CD4-positive, alpha-beta T cell treated with Interleukin-15 for 1 hour (primary cell): ENCODE data around the gene POLR2J.
"Not testable (repeated sequence)": the region's sequence is repeated elsewhere in the genome, so short reads cannot be mapped to it uniquely, and the experiment has no call there.

Source experiments
- DNase-seq: peaks from one replicate; pipeline ENCODE4 v3.0.0-alpha.2; 2020

Gene POLR2J

GRCh38 chr7:102494473-102495149, 15.9 kb upstream of the POLR2J start:
- not testable (repeated sequence) for DNase-seq

DNA sequence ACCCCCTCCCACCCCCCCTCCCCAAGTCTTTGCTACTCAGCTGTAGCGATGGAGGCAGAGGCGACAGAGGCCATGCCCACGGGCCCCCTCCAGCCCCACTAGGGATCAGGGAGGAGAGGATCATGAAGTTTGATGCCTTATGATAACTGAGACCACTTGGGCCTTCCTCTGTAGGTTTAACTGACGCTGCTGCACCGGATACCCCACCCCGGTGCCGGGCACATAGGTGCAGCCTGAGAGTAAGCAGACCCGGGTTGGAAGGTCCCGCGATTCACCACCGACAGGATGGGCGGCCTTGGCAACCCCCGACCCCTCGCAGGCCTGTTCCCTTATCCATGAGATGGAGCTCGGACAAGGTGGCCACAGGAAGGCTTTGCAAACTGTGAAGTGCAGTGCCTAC, 15.3 kb upstream of the POLR2J start:
- not testable (repeated sequence) for DNase-seq

GRCh38 chr7:102493220-102493935, 14.7 kb upstream of the POLR2J start:
- DNase-seq: peak; percentile 30

DNA sequence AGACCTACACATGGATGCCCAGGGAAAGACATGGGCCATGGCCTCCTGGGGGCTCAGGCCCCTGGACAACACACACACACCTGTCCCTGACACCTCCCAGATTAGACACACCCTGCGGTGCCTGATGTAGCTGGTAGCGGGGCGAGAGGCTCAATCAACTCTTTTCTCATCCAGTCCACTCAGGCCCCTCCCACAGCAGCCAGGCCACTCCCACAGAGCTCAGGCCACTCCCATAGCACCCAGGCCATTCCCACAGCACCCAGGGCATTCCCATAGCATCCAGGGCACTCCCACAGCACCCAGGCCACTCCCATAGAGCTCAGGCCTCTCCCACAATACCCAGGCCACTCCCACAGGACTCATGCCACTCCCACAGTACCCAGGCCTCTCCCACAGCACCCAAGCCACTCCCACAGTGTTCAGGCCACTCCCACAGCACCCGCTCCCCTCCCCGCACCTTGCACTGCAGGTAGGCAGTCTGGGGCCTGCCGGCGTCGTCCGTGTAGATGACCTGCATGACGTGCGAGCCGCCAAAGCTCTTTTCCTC, 11.9 kb upstream of the POLR2J start:
- peak; percentile 54 for DNase-seq

DNA sequence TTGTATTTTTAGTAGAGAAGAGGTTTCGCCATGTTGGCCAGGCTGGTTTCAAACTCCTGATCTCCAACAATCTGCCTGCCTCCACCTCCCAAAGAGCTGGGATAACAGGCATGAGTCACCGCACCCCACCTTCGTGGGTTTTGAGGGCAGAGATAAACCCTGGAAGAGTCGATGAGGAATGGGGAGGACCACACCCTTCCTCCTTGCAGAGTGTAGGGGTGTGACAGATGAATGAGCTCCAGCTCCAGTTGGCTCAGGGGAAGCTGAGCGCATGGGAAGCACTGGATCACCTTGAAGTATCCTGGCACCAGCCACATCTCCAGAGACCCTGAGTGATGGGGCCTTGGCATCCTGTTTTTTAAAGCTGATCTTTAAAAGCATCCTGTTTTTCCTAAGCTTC, 5.6 kb upstream of the POLR2J start:
- DNase-seq: not testable (repeated sequence)

GRCh38 chr7:102481962-102482361, 3.2 kb upstream of the POLR2J start:
- DNase-seq: not testable (repeated sequence)

- not testable (repeated sequence) for DNase-seq
Measured at GRCh38 chr7:102479982-102480637, 1.4 kb upstream of the POLR2J start.

GRCh38 chr7:102479209-102479584, 475 bp upstream of the POLR2J start:
- DNase-seq: not testable (repeated sequence)

DNA sequence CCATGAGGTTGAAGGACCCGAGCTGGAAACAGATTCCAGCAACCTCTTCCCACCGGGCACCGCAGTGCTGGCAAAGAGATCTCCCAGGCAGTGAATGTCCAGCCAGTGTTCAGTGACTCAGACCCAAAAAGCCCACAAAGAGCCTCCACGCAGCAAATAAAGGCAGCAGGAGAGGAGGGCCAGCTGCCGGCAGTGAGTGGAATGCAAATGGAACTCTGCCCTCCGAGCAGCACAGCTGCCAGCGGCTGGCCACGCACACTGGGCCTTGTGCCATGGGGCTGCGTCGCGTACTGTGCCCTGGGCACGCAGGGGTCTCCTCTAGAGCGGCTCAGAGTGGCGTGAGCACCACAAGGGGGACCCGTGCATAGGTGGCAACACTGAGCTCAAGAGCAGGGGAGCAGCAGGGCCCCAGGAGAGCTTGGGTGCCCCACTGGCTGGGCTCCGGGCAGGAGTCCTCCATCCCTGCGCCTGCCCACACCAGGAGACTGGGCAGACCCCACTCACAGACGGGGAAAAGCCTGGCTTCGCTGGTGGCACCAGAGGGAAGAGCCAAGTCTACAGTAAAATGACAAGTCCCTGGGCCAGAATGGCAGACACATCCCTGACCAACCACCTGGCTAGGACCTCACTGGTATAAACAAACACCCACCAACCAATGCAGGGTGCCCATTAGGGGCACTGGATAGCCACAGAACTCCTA, 3.8 kb downstream of the POLR2J start:
- DNase-seq: not testable (repeated sequence)

DNA sequence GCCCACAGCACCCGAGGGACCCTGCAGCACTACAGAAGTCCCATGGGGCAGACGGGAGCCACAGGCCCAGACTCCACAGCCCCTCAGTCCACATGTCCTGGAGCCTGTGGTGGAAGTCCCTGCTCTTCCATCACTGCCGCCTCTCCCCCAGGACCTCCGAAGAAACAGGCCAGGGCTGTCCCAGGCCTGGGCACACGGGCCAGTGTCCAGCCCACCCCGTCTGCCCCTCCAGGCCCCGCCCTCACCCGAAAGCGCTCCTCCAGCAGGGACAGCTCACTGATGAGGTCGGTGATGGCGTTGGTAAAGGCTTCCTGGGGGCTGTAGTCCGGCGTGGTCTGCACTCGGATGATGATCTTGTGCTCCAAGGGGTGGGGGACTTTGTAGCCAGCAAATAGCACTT, 4.6 kb downstream of the POLR2J start:
- not testable (repeated sequence) for DNase-seq

DNA sequence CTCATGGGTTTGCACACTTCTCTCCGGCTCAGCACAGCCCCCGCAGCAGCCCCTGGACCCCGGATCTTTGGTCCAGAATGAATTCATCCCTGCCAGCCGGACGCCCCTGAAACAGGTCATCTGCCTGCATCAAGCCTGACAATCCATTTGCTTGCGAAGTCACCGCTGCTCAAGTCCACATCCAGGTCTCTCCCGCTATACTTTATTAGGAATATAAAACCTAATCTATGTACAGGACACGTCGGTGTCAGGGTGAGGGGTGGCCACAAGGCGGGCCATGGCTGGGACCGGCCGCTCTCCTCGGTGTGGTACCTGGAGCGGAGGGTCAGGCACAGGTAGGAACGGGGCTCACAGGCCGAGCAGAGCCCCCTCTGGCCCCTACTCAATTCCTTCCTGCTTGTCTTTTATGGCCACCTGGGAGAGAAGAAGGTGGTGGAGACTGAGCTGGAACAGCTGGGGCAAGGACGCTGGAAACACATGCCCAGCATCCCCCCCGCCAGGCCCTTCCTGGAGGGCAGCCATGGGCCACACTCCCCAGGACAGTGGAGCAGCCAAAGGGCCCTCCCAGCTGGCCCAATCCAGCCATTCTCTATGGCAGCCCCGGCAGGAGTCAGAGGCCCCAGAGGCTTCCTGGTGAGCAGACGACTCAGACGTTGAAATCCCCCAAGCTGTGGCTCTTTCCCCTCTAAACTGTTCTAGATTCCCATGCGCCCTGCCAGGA, 5.3 kb downstream of the POLR2J start:
- DNase-seq: no peak

DNA sequence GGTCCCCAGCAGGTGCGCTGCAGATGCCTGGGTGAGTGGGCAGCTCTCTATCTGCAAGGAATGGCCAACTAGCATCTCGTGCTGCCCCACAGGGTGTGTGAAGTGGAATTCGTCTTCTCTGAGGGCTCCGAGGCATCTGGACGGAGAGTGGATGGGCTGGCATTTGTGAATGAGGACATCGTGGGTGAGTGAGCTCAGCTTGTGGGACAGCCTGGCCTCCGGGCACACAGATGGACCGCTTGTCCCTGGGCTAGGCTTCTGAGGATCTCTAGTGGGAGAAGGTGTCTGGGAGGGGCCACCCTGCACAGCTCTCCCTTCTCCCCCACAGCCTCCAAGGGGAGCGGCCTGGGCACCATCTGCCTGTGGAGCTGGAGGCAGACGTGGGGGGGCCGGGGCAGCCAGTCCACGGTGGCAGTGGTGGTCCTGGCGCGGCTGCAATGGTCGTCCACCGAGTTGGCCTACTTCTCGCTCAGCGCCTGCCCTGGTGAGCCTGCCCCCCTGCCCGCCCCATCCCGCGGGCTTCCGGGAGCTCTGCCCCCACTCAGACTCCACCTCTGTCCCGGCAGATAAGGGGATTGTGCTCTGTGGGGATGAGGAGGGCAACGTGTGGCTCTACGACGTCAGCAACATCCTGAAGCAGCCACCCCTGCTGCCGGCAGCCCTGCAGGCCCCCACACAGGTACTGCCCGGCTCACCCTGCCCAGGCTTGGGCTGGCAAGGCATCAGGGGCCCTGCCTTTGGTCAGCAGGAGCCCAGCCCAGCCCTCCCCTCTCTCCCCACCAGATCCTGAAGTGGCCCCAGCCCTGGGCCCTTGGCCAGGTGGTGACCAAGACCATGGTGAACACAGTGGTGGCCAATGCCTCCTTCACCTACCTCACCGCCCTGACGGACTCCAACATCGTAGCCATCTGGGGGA, 6.3 kb downstream of the POLR2J start:
- no peak for DNase-seq

DNA sequence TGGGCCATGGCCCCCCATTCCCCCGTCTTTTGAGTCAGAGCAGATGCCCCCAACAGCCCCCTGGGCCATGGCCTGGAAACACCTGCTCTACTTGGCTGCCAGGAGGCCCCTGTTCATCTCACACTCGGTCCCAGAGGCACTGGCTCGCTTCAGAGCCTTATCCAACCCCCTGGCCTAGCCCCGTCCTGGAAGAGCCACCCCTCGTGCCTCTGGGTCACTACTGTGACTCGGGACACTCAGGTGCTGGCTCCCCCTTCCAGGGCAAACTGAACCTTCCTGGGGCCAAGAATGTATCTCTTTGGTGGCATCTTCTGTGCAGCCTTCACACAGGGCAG, 7.0 kb downstream of the POLR2J start:
- no peak for DNase-seq

DNA sequence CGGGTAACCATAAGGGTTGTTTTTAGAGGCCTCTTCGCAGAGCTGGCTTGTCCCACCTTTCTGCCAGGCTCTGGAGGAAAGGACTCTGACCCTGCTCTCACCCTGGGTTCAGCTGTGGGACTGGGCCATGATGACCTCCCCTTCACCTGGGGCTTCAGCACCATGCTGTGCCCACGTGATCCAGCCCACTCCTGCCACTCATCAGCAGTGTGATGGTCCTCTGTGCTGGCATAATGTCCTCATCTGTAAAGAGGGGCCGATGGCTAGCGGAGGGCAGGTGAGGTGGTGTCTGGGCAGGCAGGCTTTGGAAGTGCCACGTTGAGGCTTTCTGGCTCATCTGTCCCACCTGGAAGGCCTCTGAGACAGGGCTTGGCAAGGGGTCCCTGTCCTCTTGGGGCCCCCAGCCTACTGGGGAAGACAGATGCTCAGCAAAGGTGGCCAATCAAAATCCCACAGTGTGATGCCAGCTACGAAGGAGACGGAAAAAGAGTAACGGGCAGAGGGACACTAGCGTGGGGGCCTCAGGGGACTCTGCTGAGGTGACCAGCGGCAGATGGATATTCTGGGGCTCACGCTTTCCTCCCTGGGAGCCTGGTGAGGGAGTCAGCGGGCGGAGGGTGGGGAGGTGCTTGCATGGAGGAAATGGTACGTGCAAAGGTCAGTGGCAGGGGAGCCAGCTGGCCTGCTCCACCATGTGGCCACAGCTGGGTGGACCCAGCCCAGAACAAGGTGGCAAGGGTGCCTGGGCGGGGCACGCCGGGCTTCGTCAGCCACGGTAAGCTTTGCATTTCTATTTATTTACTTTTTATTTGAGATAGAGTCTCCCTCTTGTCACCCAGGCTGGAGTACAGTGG, 8.5 kb downstream of the POLR2J start:
- no peak for DNase-seq

DNA sequence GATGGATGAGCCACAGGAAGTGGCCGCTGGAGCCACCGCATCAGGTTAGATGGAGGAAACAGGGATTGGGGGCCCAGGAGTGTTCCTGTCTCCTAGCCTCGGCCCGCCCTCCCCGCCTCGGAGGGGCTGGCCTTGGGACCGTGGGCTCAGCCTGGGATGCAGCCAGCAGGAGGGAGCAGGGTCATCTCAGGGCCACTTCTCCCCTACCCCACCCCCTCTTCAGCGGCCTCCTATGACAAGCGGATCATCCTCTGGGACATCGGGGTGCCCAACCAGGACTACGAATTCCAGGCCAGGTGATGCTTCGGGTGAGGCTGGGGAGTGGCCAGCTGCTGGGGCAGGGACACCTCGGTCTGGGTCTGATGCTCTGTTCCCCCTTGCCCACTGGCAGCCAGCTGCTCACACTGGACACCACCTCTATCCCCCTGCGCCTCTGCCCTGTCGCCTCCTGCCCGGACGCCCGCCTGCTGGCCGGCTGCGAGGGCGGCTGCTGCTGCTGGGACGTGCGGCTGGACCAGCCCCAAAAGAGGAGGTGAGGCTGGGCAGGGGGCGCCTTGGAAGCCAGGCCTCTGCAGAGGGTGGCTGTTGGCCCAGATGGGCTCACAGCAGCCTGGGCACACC, 9.3 kb downstream of the POLR2J start:
- no peak for DNase-seq

DNA sequence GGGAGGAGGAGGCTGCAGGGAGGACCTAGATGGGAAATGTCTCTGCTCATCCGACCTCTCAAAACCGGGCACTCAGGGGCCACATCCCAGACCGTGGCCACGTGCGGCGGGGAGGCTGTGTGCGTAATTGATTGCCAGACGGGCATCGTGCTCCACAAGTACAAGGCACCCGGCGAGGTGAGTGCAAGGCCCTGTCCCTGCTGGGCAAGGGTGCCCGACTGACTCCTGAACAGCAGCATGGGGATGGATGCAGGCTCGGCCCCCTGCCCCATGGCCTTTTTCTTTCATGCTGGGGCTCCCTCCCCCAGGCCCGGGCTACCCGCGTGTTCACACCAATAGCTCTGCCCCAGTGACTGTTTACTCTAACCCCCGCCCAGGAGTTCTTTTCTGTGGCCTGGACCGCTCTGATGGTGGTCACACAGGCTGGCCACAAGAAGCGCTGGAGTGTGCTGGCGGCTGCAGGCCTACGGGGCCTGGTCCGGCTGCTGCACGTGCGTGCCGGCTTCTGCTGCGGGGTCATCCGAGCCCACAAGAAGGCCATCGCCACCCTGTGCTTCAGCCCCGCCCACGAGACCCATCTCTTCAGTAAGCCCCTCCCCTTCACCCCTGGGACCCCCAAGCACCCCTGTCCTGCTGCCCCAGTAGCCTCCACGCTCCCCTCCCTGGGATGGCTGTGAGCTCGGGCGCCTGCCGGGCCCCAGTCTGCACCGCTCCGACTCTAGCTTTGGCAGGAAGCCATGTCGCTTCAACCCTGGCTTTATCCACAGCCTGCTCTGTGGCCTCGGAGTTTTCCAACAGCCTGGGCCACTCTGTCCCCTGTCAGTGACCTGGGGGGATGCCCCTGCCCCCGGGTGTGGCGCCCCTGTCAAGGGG, 10.0 kb downstream of the POLR2J start:
- DNase-seq: no peak

DNA sequence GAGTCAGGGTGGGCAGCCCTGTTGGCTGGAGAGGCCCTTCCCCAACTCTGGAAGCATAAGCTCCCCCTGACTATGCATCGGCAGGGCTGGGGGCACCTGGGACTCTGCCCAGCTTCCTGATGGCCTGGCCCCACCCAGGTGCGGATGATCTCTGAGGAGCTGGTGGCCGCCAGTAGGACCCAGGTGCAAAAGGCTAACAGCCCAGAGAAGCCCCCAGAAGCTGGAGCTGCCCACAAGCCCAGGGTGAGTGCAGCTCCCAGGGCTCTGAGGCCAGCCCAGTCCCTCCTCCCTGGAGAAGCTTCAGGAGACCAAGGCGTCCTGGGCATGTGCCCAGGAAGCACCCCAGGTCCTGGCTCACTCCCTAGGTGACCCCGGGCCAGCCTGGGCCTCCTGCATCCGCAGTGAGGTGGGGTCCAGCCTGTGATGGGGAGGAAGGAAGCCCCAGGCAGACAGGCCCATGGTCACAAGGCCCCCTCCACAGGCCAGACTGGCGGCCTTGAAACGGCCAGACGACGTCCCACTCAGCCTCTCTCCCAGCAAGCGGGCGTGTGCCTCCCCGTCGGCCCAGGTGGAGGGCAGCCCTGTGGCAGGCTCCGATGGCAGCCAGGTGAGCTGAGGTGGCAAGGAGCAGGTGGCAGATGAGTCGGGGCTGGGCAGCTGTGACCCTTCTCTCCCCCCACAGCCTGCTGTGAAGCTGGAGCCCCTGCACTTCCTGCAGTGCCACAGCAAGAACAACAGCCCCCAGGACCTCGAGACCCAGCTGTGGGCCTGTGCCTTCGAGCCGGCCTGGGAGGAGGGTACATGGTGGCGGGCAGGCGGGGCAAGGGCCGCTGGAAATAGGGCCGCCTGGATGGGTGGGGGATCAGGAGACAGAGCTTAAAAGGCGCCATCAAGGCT, 10.9 kb downstream of the POLR2J start:
- DNase-seq: no peak

GRCh38 chr7:102466097-102466496, 12.6 kb downstream of the POLR2J start:
- no peak for DNase-seq
